Mucosa of descending colon (tissue), 3 donors: ENCODE measurements around the gene ROPN1B. TPM values are rescaled to one million over a fixed set of nuclear protein-coding genes. Genes with fewer than 3 reads are reported as not detected.

Source experiments
- ATAC-seq: fragments of 200-7000 bp; cut with Tn5 transposase; one replicate; pipeline ENCODE4 v1.9.1; 2020; ENCODE audit warnings: mild to moderate bottlenecking, moderate library complexity
- DNase-seq, 3 donors: peaks; one replicate each; pipeline ENCODE4 v3.0.0-alpha.2; 2020
- H3K36me3 ChIP-seq: fragments of 200-600 bp; one replicate; pipeline ENCODE4 v1.8.0; 2021; ENCODE audit warnings: low read depth, mild to moderate bottlenecking
- H3K4me1 ChIP-seq: fragments of 200-600 bp; one replicate; pipeline ENCODE4 v1.8.0; 2021; ENCODE audit warnings: low read depth, mild to moderate bottlenecking
- H3K4me3 ChIP-seq: fragments of 200-600 bp; one replicate; pipeline ENCODE4 v1.8.0; 2021; ENCODE audit warnings: mild to moderate bottlenecking
- H3K9me3 ChIP-seq: fragments of 200-600 bp; one replicate; pipeline ENCODE4 v1.8.0; 2021; ENCODE audit warnings: mild to moderate bottlenecking
- CTCF ChIP-seq: fragments of 200-600 bp; IDR thresholded peaks from one replicate; pipeline ENCODE4 v1.8.0; 2022; ENCODE audit warnings: antibody characterized with exemption, mild to moderate bottlenecking
- intact Hi-C, 2 donors: fragments of 100-400 bp; cut with DNase I in 1 of 2; cut with micrococcal nuclease in 1 of 2; formaldehyde crosslinking; loops; one replicate each; pipeline versions ENCODE4 v1.11.0 to v1.11.1; 2022; cut with DNase I, micrococcal nuclease
- total RNA-seq, 3 donors: library from RNA; stranded (reverse); fragmentation: NEBNext Ultra II Directional in 2 of 3; extraction: Animal tissue kit (Norgen Biotek cat#: 25700) in 2 of 3; gene quantifications; one replicate each; pipeline versions ENCODE4 v1.2.1 to v1.2.4, GENCODE V29; 2021 to 2023
- donor health status: DM: no; HTN: no; CAD: no; lungs with moderate emphysema.
- donor health status: DM: no; HTN: no; CAD: no.
- donor health status: DM: no; HTN: yes; CAD: no.

The ROPN1B gene
- total RNA-seq, 3 donors from 2014 or later: 0.22 TPM; not detected in 2

- intact Hi-C loops: no loop called here
- Histone ChIP-seq H3K4me3 (no peak overlapping the region), H3K4me1 (no peaks in the 10 kb centered on the region), H3K36me3 (no peaks in the 10 kb centered on the region), H3K9me3 (no peaks in the 10 kb centered on the region)
- no peak for DNase-seq
- no peak for ATAC-seq
- TF ChIP-seq CTCF: no peak
Measured at GRCh38 chr3:126021224-126021623, 52.2 kb downstream of the ROPN1B start.

GRCh38 chr3:126021702-126022101, 52.7 kb downstream of the ROPN1B start:
- intact Hi-C loops: no loop called here
- DNase-seq (no peak), ATAC-seq (no peak)
- Histone ChIP-seq H3K9me3 (no peaks in the 10 kb centered on the region), H3K4me3 (no peak overlapping the region), H3K4me1 (no peaks in the 10 kb centered on the region), H3K36me3 (no peaks in the 10 kb centered on the region)
- TF ChIP-seq CTCF: no peak

GRCh38 chr3:126022741-126023359, 53.9 kb downstream of the ROPN1B start:
- no peak for DNase-seq
- TF ChIP-seq CTCF: no peak
- intact Hi-C loops: no loop called here
- Histone ChIP-seq H3K36me3 (no peaks in the 10 kb centered on the region), H3K4me1 (no peaks in the 10 kb centered on the region), H3K9me3 (peaks cover 3% of the 10 kb centered on the region), H3K4me3 (no peak overlapping the region)
- no peak for ATAC-seq

- no peak for DNase-seq
- intact Hi-C loops: no loop called here
- TF ChIP-seq CTCF: no peak
Measured at GRCh38 chr3:126023390-126023789, 54.4 kb downstream of the ROPN1B start.

GRCh38 chr3:126024049-126024854, 55.3 kb downstream of the ROPN1B start:
- no peak for DNase-seq
- intact Hi-C loops: no loop called here
- Histone ChIP-seq H3K9me3 (peaks cover 11% of the 10 kb centered on the region), H3K36me3 (no peaks in the 10 kb centered on the region), H3K4me1 (no peaks in the 10 kb centered on the region), H3K4me3 (no peak overlapping the region)
- TF ChIP-seq CTCF: no peak
- ATAC-seq: no peak

More at GRCh38 chr3:126023390-126023789, 54.4 kb downstream of the ROPN1B start:
- Histone ChIP-seq H3K4me3 (no peak overlapping the region), H3K4me1 (no peaks in the 10 kb centered on the region), H3K9me3 (peaks cover 9% of the 10 kb centered on the region), H3K36me3 (no peaks in the 10 kb centered on the region)
- ATAC-seq: no peak
